Measurements from ENCODE around the gene CHD9NB. TPM values are rescaled to one million over a fixed set of nuclear protein-coding genes. Genes with fewer than 3 reads are reported as not detected.
"Not testable (repeated sequence)": the region's sequence is repeated elsewhere in the genome, so short reads cannot be mapped to it uniquely, and the experiment has no call there.

CHD9NB gene
- total and polyA plus RNA-seq, 2 of the 4 experiments (the other 2 are of a cell fraction) = 0.94 to 1.1 TPM

GRCh38 chr16:53036711-53037110 lies 16.0 kb downstream of the CHD9NB start:
- H3K27me3 ChIP-seq (ENCODE audit: control insufficient read depth, insufficient read depth, low read length); CTCF ChIA-PET; dilution Hi-C loops (cut with HindIII; ENCODE audit: low sequenced_read_pairs, unreplicated experiment); H4K91ac ChIP-seq (ENCODE audit: insufficient read depth, low read depth, low read length); H3K18ac ChIP-seq (ENCODE audit: low read depth, low read length); H2BK120ac ChIP-seq (ENCODE audit: low read depth, low read length); H3K36me3 ChIP-seq (ENCODE audit: control insufficient read depth, insufficient read depth, low read length); H3K27ac ChIP-seq (ENCODE audit: insufficient read depth, low read length); H4K20me1 ChIP-seq (ENCODE audit: insufficient read depth, low read length); H3K9ac ChIP-seq (ENCODE audit: low read depth, low read length); H3K56ac ChIP-seq (ENCODE audit: extremely low read depth, insufficient read depth, low read length); H2BK5ac ChIP-seq (ENCODE audit: low read depth, low read length, poor library complexity, severe bottlenecking); H2BK15ac ChIP-seq (ENCODE audit: low read depth, low read length); H3K4ac ChIP-seq (ENCODE audit: low read depth, low read length); H2BK20ac ChIP-seq (ENCODE audit: low read depth, low read length); H4K8ac ChIP-seq (ENCODE audit: low read depth in 2 of 2, low read length in 2 of 2); BruUV-seq (replicated peaks); H3K9me3 ChIP-seq (ENCODE audit: control insufficient read depth, insufficient read depth, low read length); H3K79me1 ChIP-seq (ENCODE audit: low read depth in 1 of 2, low read length in 2 of 2); H3K4me1 ChIP-seq (ENCODE audit: control insufficient read depth, insufficient read depth, low read length); in situ Hi-C loops (cut with MboI; ENCODE audit: low sequenced_read_pairs); intact Hi-C loops (cut with micrococcal nuclease); H3K4me2 ChIP-seq (ENCODE audit: low read depth, low read length); H2AK9ac ChIP-seq (replicated peaks; ENCODE audit: low read depth, low read length, poor library complexity); H3K9me1 ChIP-seq (ENCODE audit: insufficient read depth, low read length); H4K5ac ChIP-seq (ENCODE audit: low read depth, low read length); POLR2A ChIA-PET (ENCODE audit: unreplicated experiment); H2AFZ ChIP-seq (replicated peaks; ENCODE audit: low read length, poor library complexity); DNase-seq; H3K4me3 ChIP-seq (ENCODE audit: insufficient read depth, low read depth, low read length); H3K23ac ChIP-seq (ENCODE audit: low read depth, low read length); H3K14ac ChIP-seq (replicated peaks; ENCODE audit: low read depth, low read length); ATAC-seq (ENCODE audit: low read depth); H2AK5ac ChIP-seq (ENCODE audit: low read depth, low read length): not testable (repeated sequence)
- WGBS, 2 experiments (ENCODE audit: extremely low coverage in 2 of 2, insufficient read length in 1 of 2) = 90% methylated on average over 2 of the region's 6 CpGs; no CpG with 5 or more reads in 1 of the 2 experiments

Measured in IMR-90 (cell line).